ENCODE data around the gene ZNF445.

Gene ZNF445

GRCh38 chr3:44439499-44440295 is 37.8 kb downstream of the ZNF445 start:
- TF ChIP-seq GABPA (IDR thresholded peaks at IDR 0.05; ENCODE audit: low read depth) = peak; percentile 51; the same call in 1 of the 2 replicates
- no peak for TF ChIP-seq CTCF (IDR thresholded peaks at IDR 0.05; ENCODE audit: insufficient read depth, low read length)
- peak; percentile 99 for TF ChIP-seq POLR2AphosphoS5 (IDR thresholded peaks at IDR 0.05; ENCODE audit: low read depth)
- peak; percentile 100 for TF ChIP-seq SPI1 (IDR thresholded peaks at IDR 0.05; ENCODE audit: borderline replicate concordance, low read depth)
- TF ChIP-seq REST (IDR thresholded peaks at IDR 0.05; ENCODE audit: insufficient replicate concordance, low read depth) = peak; percentile 58
- peak; percentile 97 to 99 for DNase-seq (ENCODE audit: low read depth in 1 of 2, low spot score in 1 of 2)
- peak overlapping the region; percentile 99 for H3K27ac ChIP-seq (replicated peaks)
- no peak overlapping the region for H3K4me3 ChIP-seq (replicated peaks; ENCODE audit: insufficient read depth, low read length)
- no peaks in the 10 kb centered on the region for H3K27me3 ChIP-seq (ENCODE audit: insufficient read depth, poor library complexity, severe bottlenecking)

GRCh38 chr3:44437800-44438199 is 39.7 kb downstream of the ZNF445 start:
- no peak overlapping the region for H3K27ac ChIP-seq (replicated peaks)
- no peak overlapping the region for H3K4me3 ChIP-seq (replicated peaks; ENCODE audit: insufficient read depth, low read length)
- H3K27me3 ChIP-seq (ENCODE audit: insufficient read depth, poor library complexity, severe bottlenecking) = no peaks in the 10 kb centered on the region
- DNase-seq (ENCODE audit: low read depth in 1 of 2, low spot score in 1 of 2) = no peak
- TF ChIP-seq GABPA (IDR thresholded peaks at IDR 0.05; ENCODE audit: low read depth) = no peak
- TF ChIP-seq SPI1 (IDR thresholded peaks at IDR 0.05; ENCODE audit: borderline replicate concordance, low read depth) = no peak
- TF ChIP-seq REST (IDR thresholded peaks at IDR 0.05; ENCODE audit: insufficient replicate concordance, low read depth) = no peak
- TF ChIP-seq POLR2AphosphoS5 (IDR thresholded peaks at IDR 0.05; ENCODE audit: low read depth) = no peak
- TF ChIP-seq CTCF (IDR thresholded peaks at IDR 0.05; ENCODE audit: insufficient read depth, low read length) = no peak

- H3K27me3 ChIP-seq (ENCODE audit: insufficient read depth, poor library complexity, severe bottlenecking) = no peaks in the 10 kb centered on the region
- no peak overlapping the region for H3K27ac ChIP-seq (replicated peaks)
- H3K4me3 ChIP-seq (replicated peaks; ENCODE audit: insufficient read depth, low read length) = no peak overlapping the region
- TF ChIP-seq CTCF (IDR thresholded peaks at IDR 0.05; ENCODE audit: insufficient read depth, low read length) (no peak), REST (IDR thresholded peaks at IDR 0.05; ENCODE audit: insufficient replicate concordance, low read depth) (no peak), SPI1 (IDR thresholded peaks at IDR 0.05; ENCODE audit: borderline replicate concordance, low read depth) (no peak), POLR2AphosphoS5 (IDR thresholded peaks at IDR 0.05; ENCODE audit: low read depth) (no peak), GABPA (IDR thresholded peaks at IDR 0.05; ENCODE audit: low read depth) (no peak)
- no peak for DNase-seq (ENCODE audit: low read depth in 1 of 2, low spot score in 1 of 2)
Observed at GRCh38 chr3:44436181-44436580, 41.3 kb downstream of the ZNF445 start.
